HL-60 (cell line): ENCODE data around the gene ARPC1A.

Experiments
- DNase-seq, 2 experiments: peaks; one replicate each; pipeline ENCODE4 v3.0.0-alpha.2; 2010 to 2020; ENCODE audit warnings: low read depth in 1 of 2, low spot score in 1 of 2
- H3K27ac ChIP-seq: fragments of 250-450 bp; sonication (Bioruptor Pico); replicated peaks from 2 replicates; pipeline ENCODE4 v1.5.1; 2020; ENCODE audit warnings: mild to moderate bottlenecking, moderate library complexity
- H3K27me3 ChIP-seq: fragments of 250-450 bp; sonication (Bioruptor Pico); 2 replicates; pipeline ENCODE4 v1.5.1; 2021; ENCODE audit warnings: mild to moderate bottlenecking, moderate library complexity; ENCODE audit not compliant: insufficient read depth, poor library complexity, severe bottlenecking
- H3K4me3 ChIP-seq: replicated peaks from 2 replicates; pipeline ENCODE4 v1.5.1; 2011; ENCODE audit warnings: mild to moderate bottlenecking, control low read depth, low read length; ENCODE audit not compliant: insufficient read depth
- CTCF ChIP-seq: IDR thresholded peaks from one replicate; pipeline ENCODE4 v1.5.1; 2011; ENCODE audit warnings: low read length, control low read depth, inconsistent platforms; ENCODE audit not compliant: insufficient read depth
- GABPA ChIP-seq: IDR thresholded peaks from 2 replicates; pipeline ENCODE4 v1.6.1; 2012; ENCODE audit warnings: low read depth
- POLR2AphosphoS5 ChIP-seq: IDR thresholded peaks from 2 replicates; pipeline ENCODE4 v1.6.1; 2012; ENCODE audit warnings: low read depth
- REST ChIP-seq: IDR thresholded peaks from 2 replicates; pipeline ENCODE4 v1.6.1; 2012; ENCODE audit warnings: low read depth; ENCODE audit not compliant: insufficient replicate concordance
- SPI1 ChIP-seq: IDR thresholded peaks from 2 replicates; pipeline ENCODE4 v1.6.1; 2012; ENCODE audit warnings: low read depth, mild to moderate bottlenecking, borderline replicate concordance

ARPC1A gene

GRCh38 chr7:99372275-99373090, 46.8 kb downstream of the ARPC1A start:
- no peak for TF ChIP-seq POLR2AphosphoS5
- TF ChIP-seq CTCF = no peak
- TF ChIP-seq REST = no peak
- TF ChIP-seq SPI1 = no peak
- TF ChIP-seq GABPA = no peak
- DNase-seq = no peak
- Histone ChIP-seq H3K27ac (no peak overlapping the region), H3K27me3 (no peaks in the 10 kb centered on the region), H3K4me3 (no peak overlapping the region)

- H3K4me3 ChIP-seq = peak overlapping the region; percentile 83
- DNase-seq = no peak
- no peak for TF ChIP-seq CTCF
- TF ChIP-seq POLR2AphosphoS5 = no peak
- TF ChIP-seq REST = no peak
- no peak for TF ChIP-seq GABPA
- TF ChIP-seq SPI1 = no peak
- H3K27me3 ChIP-seq = no peaks in the 10 kb centered on the region
- no peak overlapping the region for H3K27ac ChIP-seq
Observed at GRCh38 chr7:99373091-99374066, 47.7 kb downstream of the ARPC1A start.

GRCh38 chr7:99374111-99375064, 48.7 kb downstream of the ARPC1A start, which contains the start of gene ARPC1B:
Gene ARPC1B (plus strand): TSS chr7:99374730. CDS start chr7:99385715, 10,985 bp downstream.
- peak within 1 kb of the TSS; percentile 83 for H3K4me3 ChIP-seq
- TF ChIP-seq CTCF = no peak
- TF ChIP-seq REST = no peak
- TF ChIP-seq POLR2AphosphoS5 = peak; percentile 75
- TF ChIP-seq SPI1 = peak; percentile 39; the same call in 1 of the 2 replicates
- no peak for TF ChIP-seq GABPA
- peak within 1 kb of the TSS; percentile 82 for H3K27ac ChIP-seq
- H3K27me3 ChIP-seq = no peaks in the 10 kb centered on the region
- peak; percentile 79 for DNase-seq
